ENCODE results near the gene AIF1L. TPM values are rescaled to one million over a fixed set of nuclear protein-coding genes. Genes with fewer than 3 reads are reported as not detected.

AIF1L gene
- total and polyA plus RNA-seq, 2 of the 4 experiments (the other 2 are of a cell fraction): 0.18 to 0.19 TPM

DNA sequence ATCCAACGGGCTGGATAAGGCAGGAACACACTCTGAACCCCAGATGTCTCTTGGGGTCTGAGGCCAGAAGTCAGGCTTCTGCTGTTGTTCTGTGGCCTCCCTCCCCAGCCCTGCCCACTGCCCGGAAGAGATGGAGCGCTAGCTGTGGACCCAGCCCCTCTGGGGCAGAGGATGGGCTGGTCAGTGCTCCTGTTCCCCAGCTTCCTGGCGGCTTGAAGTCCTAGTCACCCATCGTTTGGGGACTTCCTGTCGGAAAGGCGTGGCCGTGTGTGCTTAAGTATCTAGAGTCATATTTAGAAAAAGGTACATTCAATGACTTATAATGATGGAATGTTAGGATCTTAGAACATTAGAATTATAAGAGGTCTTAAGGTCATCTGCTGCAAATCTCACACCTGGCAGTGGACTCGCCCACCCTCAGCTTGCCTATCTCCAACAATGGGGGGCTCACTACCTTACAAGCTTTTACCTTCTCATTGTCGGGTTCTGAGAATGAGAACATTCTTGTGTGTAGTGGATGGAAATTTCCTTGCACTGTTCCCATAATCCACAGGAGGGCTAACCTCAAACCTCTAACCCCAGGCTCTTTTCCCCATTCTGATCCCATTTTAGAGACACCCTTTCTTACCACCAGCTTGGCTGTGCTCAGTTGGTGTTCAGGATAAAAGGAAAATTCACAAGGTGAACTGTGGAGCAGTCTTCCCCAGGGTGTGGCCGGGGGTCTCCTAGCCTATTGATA, 13.4 kb upstream of the AIF1L start:
- BruUV-seq (replicated peaks): no TSS peak
- CTCF ChIA-PET: no interaction called here
- no peak overlapping the region for H3K56ac ChIP-seq (ENCODE audit: extremely low read depth, insufficient read depth, low read length)
- H2BK120ac ChIP-seq (ENCODE audit: low read depth, low read length): no peak overlapping the region
- no peak overlapping the region for H2AFZ ChIP-seq (replicated peaks; ENCODE audit: low read length, poor library complexity)
- dilution Hi-C loops (cut with HindIII; ENCODE audit: low sequenced_read_pairs, unreplicated experiment): no loop called here
- no peak overlapping the region for H3K4ac ChIP-seq (ENCODE audit: low read depth, low read length)
- H3K79me1 ChIP-seq (ENCODE audit: low read depth in 1 of 2, low read length in 2 of 2): no peaks in the 10 kb centered on the region
- intact Hi-C loops (cut with micrococcal nuclease): no loop called here
- no peak overlapping the region for H2BK5ac ChIP-seq (ENCODE audit: low read depth, low read length, poor library complexity, severe bottlenecking)
- POLR2A ChIA-PET (ENCODE audit: unreplicated experiment): no interaction called here
- no peak overlapping the region for H4K91ac ChIP-seq (ENCODE audit: insufficient read depth, low read depth, low read length)
- no peak overlapping the region for H3K23ac ChIP-seq (ENCODE audit: low read depth, low read length)
- no CpG with 5 or more reads among the region's 11 CpGs for WGBS, 2 experiments (ENCODE audit: extremely low coverage in 2 of 2, insufficient read length in 1 of 2)
- H2AK5ac ChIP-seq (ENCODE audit: low read depth, low read length): no peak overlapping the region
- no peaks in the 10 kb centered on the region for H3K36me3 ChIP-seq (ENCODE audit: control insufficient read depth, insufficient read depth, low read length)
- no peak overlapping the region for H3K18ac ChIP-seq (ENCODE audit: low read depth, low read length)
- H3K4me1 ChIP-seq (ENCODE audit: control insufficient read depth, insufficient read depth, low read length): no peaks in the 10 kb centered on the region
- H3K9me1 ChIP-seq (ENCODE audit: insufficient read depth, low read length): no peaks in the 10 kb centered on the region
- H4K5ac ChIP-seq (ENCODE audit: low read depth, low read length): no peak overlapping the region
- H2BK20ac ChIP-seq (ENCODE audit: low read depth, low read length): no peak overlapping the region
- no peak overlapping the region for H2AK9ac ChIP-seq (replicated peaks; ENCODE audit: low read depth, low read length, poor library complexity)
- no peak overlapping the region for H3K9ac ChIP-seq (ENCODE audit: low read depth, low read length)
- H4K20me1 ChIP-seq (ENCODE audit: insufficient read depth, low read length): no peaks in the 10 kb centered on the region
- no peak overlapping the region for H3K4me2 ChIP-seq (ENCODE audit: low read depth, low read length)
- no peak overlapping the region for H3K14ac ChIP-seq (replicated peaks; ENCODE audit: low read depth, low read length)
- DNase-seq (no peak), ATAC-seq (ENCODE audit: low read depth) (no peak)
- TF ChIP-seq BHLHE40 (IDR thresholded peaks at IDR 0.05; ENCODE audit: low read depth, low read length) (no peak), MAZ (IDR thresholded peaks at IDR 0.05; ENCODE audit: borderline replicate concordance, low read depth, low read length) (no peak), NFE2L2 (IDR thresholded peaks at IDR 0.05; ENCODE audit: low read depth, low read length) (no peak), CEBPB (IDR thresholded peaks at IDR 0.05; ENCODE audit: low read depth, low read length) (no peak)
- TF ChIP-seq, protein P1, sequence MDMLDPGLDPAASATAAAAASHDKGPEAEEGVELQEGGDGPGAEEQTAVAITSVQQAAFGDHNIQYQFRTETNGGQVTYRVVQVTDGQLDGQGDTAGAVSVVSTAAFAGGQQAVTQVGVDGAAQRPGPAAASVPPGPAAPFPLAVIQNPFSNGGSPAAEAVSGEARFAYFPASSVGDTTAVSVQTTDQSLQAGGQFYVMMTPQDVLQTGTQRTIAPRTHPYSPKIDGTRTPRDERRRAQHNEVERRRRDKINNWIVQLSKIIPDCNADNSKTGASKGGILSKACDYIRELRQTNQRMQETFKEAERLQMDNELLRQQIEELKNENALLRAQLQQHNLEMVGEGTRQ (IDR thresholded peaks at IDR 0.05; ENCODE audit: low read depth, low read length): no peak
- no peak overlapping the region for H3K4me3 ChIP-seq (ENCODE audit: insufficient read depth, low read depth, low read length)
- no peaks in the 10 kb centered on the region for H3K9me3 ChIP-seq (ENCODE audit: control insufficient read depth, insufficient read depth, low read length)
- no peak overlapping the region for H2BK15ac ChIP-seq (ENCODE audit: low read depth, low read length)
- H4K8ac ChIP-seq (ENCODE audit: low read depth in 2 of 2, low read length in 2 of 2): no peak overlapping the region
- in situ Hi-C loops (cut with MboI; ENCODE audit: low sequenced_read_pairs): no loop called here
- H3K27ac ChIP-seq (ENCODE audit: insufficient read depth, low read length): no peak overlapping the region
- H3K27me3 ChIP-seq (ENCODE audit: control insufficient read depth, insufficient read depth, low read length): peaks cover 54% of the 10 kb centered on the region

Data from IMR-90 (cell line).